Measurements from ENCODE around the gene CFHR4.
"Not testable (repeated sequence)": the region's sequence is repeated elsewhere in the genome, so short reads cannot be mapped to it uniquely, and the experiment has no call there.

The CFHR4 gene

DNA sequence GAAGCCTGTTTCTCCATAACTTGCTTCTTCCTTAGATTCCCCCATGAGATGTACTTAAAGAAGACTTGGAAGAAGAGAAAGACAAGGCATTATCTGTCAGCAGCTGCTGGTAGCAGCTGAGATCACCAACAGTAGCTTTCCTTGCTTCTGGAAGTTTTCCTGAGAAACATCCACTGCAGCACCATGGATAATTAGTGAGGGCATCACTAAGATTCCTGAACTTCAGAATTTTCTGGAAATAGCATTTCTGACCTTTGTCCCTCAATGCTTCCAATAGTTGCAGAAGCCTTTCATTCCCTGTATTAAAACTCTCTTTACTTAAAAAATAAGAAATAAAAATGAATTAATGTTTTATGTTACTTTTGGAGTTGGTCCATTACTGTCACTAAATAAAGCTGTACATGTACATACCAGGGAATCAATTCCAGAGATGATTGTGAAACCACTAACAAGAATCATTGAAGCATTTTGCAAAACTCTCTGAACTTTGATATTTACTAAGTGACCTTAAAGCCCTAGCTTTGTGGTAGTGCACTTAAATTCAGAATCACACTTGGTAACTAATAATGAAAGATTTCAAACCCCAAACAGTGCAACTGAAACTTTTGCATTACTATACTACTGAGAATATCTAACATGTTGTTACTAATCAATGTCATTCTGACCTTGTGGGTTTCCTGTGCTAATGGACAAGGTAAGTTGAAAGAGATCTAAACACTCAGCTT lies at the start of gene CFHR4:
CFHR4 (plus strand) TSS at position 538 of the 725 bp plus-strand sequence; CDS start at position 637, 99 bp downstream.
- DNase-seq (ENCODE audit: low read depth): no peak

DNA sequence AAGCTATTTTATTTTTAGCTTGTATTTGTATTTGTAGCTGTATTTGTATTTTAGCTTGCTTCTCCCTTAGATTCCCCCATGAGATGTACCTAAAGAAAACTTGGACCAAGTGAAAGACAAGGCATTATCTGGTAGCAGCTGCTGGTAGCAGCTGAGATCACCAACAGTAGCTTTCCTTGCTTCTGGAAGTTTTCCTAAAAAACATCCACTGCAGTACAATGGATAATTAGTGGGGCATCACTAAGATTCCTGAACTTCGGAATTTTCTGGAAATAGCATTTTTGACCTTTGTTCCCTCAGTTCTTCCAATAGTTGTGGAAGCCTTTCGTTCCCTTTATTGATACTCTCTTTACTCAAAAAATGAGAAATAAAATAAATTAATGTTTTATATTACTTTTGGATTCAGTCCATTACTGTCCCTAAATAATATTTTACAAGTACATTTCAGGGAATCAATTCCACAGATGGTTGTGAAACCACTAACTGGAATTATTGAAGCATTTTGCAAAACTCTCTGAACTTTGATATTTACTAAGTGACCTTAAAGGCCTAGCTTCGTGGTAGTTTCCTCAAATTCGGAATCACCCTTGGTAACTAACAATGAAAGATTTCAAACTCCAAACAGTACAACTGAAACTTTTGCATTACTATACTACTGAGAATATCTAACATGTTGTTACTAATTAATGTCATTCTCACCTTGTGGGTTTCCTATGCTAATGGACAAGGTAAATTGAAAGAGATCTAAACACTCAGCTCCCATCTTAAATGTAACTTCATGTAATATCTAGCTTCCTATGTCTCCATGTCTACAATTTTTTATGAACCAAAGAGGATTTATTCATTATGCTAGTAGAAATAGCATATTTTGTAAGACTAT lies 38.0 kb upstream of the CFHR4 start:
- not testable (repeated sequence) for DNase-seq (ENCODE audit: low read depth)

DNA sequence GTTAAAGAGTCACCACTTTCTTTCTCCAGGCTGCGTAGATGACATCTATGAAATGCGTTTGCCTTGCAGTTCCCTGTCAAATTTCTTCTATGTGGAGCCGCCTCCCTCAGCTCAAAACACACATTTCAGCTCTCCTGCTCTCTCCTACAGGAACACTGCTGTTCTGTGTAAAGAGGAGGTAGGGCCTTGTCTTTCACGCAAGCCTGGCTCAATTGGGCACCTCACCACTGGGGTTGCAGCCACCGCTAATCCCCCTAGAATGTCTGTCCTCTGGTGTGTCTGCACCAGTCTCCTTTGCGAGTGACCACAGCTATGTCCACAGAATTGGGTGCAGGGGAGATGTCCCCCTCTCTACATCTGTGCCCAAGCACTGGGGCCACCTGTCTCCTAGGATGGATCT lies 31.8 kb upstream of the CFHR4 start:
- no peak for DNase-seq (ENCODE audit: low read depth)

DNA sequence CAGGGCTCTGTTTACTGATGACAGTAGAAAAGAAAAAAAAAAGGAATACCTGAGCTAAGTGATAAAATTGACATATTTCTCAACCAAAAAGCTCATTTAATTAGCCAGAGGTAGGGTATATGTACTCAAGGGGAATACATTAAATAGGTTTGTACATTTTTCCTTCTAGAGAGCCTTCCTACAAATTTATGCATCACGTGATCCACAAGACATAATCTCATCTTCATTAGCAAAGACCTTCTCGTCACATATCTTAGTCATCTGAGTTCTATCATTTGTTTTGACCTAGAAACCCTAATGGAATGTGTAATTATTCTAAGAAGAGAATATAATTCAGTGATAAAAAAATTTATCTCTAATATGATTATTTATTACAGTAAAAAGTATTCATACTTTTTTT lies 30.7 kb upstream of the CFHR4 start:
- DNase-seq (ENCODE audit: low read depth): no peak

DNA sequence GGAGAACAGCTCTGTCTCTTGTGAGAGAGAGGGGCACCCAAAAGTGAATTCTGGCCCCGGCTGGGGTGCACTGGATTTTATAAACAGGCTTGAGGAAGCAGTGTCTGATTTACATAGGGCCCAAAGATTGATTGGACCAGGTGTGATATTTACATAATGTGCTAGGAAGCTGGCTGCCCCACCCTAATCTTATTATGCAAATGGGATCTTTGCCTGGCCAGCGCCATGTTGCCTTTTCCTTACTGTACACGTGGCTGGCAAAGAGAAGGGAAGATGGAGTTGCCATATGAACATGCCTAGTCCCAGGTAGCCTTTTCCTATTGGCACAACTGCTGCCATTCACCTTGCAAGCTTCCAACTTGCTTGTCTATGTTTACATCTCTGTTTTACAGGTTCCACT lies 29.0 kb upstream of the CFHR4 start:
- no peak for DNase-seq (ENCODE audit: low read depth)

DNA sequence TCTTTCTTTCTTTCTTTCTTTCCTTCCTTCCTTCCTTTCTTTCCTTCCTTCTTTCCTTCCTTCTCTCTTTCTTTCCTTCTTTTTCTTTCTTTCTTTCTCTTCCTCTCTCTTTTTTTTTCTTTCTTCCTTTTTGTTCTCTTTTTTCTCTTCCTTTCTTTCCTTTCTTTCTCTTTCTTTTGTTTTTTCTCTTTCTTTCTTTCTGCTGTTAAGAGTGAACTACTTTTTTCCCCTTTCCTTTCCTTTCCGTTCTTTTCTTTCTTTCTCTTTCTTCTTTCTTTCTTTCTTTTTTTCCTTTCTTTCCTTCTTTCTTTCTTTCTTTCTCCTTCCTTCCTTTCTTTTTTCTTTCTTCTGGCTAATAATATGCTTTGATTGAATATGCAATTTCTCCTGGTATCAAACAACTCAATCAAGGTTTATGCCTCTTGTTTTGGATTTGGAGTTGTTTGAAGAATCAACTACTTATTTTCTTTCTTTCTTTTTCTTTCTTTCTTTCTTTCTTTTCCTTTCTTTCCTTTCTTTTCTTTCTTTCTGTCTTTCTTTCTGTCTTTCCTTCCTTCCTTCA lies 27.4 kb upstream of the CFHR4 start:
- DNase-seq (ENCODE audit: low read depth): no peak

DNA sequence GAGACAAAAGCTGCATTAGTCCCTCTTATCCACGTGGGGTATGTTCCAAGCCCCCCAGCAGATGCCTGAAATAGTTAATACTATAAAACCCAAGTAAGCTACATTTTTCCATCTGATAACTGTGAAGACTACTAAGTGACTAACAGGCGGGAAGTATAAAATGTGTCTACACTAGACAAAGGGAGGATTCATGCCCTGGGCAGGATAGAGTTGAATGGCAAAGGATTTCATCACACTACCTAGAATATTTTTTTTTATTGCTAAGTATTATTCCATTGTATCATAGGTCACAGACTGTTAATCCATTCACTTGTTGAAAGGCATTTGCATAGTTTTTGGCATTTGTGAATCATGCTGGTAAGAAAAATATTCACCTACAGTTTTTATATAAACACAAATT lies 26.4 kb upstream of the CFHR4 start:
- DNase-seq (ENCODE audit: low read depth): no peak

DNA sequence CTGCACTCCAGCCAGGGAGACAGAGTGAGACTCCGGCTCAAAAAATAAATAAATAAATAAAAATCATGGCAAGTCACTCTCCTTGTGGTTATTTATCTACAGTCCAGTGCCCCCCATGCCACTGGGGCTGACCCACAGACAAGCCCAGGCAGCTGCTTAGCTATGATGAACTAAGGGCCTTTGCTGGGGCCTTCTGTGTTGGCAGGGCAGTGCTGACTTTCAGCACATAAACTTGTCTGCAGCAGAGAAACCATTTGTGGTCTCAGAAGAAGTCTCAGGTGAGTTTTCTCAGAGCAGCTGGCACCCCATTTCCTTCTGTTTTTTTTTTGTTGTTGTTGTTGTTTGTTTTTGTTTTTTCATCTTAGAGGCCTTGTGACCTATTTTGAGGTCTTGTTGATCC lies 20.9 kb upstream of the CFHR4 start:
- DNase-seq (ENCODE audit: low read depth): no peak

DNA sequence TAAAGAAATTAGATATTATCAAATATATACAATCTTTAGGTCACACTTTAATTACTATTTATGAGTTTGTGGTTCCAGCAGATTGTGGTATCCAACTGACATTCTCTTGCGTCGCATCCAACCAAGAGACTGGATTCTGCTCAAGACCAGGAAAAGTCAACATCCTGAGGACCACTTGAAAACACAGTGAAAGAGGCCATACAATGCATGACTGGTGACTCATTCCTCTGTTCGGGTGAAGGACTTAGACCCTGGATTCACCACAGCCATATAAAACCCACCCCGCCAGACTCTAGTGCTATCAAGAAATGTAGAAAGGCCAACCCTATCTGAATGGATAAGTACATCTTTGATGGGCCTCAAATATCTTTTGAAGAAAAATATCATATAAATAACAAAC lies 14.5 kb upstream of the CFHR4 start:
- no peak for DNase-seq (ENCODE audit: low read depth)

DNA sequence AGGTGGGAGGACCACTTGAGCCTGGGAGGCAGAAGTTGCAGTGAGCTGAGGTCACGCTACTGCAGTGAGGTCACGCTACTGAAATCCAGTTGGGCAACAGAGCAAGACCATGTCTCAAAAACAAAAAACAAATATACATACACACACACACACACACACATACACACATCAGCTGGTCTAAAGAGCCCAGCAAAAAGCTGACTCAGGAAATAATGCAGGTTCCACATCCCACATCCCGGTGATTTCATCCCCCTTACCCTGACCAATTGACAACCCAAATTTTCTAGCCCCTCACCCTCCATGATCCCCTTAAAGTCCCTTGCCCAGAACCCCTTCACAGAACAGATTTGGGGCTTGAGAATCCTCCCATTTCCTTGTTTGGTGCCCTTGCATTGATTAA lies 11.9 kb upstream of the CFHR4 start:
- no peak for DNase-seq (ENCODE audit: low read depth)

DNA sequence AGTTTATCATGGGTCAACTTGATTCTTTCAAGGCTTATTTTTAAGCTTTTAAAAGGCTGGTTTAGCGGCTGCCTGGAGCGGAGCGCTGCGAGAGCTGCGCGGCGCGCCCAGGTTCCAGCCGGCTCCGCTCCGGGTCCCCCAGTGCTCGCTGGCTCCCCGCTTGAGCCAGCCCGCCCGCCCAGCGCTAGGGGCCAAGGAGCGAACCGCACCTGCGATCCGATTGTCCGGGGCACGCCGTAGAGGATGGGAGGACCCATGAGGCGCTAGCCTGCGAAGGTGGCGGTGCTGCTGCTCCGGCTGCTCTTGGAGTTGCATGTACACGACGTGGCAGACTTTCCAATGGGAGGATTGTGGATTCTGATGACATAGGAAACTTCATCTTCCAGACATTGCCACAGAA lies 9.9 kb upstream of the CFHR4 start:
- no peak for DNase-seq (ENCODE audit: low read depth)

DNA sequence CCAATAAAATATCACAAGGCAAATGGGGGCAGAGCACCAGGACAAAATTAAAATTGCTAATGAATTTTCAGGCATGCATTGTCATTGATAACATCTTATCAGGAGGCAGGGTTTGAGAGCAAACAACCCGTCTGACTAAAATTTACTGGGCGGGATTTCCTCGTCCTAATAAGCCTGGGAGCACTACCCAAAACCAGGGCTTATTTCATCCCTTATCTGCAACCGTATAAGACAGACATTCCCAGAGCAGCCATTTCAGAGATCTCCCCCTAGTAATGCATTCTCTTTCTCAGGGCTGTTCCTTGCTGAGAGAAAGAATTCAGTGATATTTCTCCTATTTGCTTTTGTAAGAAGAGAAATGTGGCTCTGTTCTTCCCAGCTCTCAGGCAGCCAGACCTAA lies 1.3 kb upstream of the CFHR4 start:
- DNase-seq (ENCODE audit: low read depth): not testable (repeated sequence)

DNA sequence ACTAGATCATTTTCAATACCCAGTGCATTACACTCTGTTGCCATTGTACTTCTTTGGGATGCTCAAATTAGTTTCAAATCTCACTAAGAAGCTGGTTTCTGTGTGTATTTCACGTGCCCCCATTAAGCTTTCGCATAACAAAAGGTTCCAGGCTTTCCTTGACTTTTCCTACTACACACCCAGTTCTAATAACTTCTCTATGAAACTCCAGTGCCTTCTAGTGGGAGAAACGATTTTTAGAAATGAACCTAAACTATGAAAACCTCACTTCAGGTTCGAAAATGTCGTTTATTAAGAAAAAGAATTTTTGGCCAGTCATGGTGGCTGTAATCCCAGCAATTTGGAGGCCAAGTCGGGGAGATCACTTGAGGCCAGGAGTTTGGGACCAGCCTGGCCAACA lies 2.8 kb downstream of the CFHR4 start:
- no peak for DNase-seq (ENCODE audit: low read depth)

DNA sequence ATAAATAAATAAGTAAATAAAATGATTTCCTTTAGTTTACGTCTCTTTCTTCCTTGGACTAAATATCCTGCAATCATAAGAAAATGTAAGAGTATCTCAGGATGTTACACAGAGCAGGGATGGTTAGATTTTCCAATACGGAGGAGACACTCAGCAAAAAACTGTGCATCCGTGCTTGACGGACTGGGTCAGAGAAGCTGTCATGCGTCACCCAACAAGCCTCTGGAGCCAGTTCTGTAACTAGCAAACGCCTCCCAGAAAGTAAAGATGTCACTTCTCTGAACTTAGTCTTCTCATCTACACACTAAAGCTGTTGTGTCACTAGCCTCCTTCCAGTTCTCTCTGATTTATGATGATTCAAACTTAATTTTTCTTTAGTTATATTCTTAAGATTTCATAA lies 3.4 kb downstream of the CFHR4 start:
- DNase-seq (ENCODE audit: low read depth): no peak

DNA sequence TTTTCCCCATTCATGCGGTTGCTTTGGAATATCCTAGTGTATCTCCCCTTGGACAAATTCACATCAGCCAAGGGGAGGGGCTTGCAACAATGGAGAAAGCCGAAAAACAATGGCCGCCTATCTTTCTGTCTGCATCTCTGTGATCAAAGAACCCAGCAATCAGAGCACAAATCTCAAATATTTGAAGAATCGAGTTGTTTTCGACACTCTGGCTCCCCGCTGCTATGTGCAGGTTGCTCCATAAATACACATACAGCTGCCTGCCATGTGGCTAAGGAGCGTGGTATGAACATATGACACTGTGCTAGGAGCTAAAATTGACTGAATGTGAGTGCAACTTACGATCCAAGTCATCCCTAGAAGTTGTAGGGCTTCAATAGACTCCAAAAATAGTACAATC lies 8.5 kb downstream of the CFHR4 start:
- no peak for DNase-seq (ENCODE audit: low read depth)

DNA sequence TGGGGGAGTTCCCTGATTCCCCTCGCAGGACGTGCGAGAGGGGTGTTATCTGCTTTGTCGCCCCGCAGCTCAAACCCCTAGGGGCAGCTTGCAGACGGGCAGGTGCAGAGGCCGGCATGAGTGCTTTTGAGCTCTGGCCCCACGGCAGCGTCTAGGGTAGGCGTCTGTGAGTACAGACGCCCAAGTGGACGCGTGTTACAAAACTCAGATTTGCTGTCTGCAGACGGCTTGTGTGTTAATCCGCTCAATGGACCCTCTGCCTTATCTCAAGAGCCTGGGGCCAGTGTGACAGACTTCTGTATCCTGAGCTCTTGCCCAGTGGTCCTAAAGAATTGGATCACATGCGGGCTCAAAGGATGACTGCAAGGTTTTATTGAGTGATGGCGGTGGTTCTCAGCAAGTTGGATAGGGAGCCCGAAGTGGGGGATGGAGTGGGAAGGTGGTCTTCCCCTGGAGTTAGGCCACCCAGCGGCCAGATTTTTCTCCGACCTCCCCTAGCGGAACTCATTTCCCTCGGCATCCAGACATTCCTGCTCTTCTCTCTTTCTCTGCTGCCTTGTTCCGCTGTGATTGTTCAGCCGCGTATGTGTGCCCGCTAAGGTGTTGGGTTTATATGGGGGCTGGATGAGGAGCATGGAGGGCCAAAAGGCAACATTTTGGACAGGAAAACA lies 9.4 kb downstream of the CFHR4 start:
- DNase-seq (ENCODE audit: low read depth): no peak

DNA sequence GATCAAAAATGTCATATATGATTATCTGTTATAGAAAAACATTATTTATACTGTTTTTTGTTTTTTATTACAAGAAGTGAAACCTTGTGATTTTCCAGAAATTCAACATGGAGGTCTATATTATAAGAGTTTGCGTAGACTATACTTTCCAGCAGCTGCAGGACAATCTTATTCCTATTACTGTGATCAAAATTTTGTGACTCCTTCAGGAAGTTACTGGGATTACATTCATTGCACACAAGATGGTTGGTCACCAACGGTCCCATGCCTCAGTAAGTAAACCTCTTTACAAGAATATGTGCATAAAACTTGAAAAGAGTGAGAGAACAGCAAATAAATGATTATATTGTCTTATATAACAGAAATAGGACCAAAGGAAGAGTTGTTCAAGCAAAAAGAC lies 14.5 kb downstream of the CFHR4 start:
- DNase-seq (ENCODE audit: low read depth): no peak

DNA sequence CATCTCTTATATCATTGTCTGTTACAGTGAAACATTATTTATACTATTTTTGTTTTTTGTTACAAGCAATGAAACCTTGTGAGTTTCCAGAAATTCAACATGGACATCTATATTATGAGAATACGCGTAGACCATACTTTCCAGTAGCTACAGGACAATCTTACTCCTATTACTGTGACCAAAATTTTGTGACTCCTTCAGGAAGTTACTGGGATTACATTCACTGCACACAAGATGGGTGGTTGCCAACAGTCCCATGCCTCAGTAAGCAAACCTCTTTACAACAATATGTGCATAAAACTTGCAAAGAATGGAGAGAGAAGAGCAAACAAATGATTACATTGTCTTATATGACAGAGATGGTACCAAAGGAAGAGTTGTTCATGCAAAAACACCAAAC lies 22.4 kb downstream of the CFHR4 start:
- DNase-seq (ENCODE audit: low read depth): no peak

DNA sequence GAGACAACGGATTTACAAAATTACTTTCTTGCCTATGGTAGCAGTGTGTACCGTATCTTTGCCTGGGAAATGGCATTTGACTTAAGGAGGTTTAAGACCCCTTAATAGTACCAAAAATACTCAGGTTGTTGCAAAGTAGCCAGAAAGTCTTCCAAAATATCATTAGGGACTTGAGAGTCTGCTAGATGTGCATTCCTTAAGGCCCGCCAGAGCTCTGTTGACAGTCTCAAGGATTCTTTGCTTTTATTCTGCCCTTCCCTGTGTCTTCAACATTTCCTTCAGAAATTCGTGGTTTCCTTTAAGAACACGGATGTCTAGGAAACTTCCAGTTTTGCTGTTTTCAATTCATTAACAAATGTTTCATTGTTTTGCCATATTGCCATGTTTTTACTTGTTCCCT lies 24.4 kb downstream of the CFHR4 start:
- not testable (repeated sequence) for DNase-seq (ENCODE audit: low read depth)

DNA sequence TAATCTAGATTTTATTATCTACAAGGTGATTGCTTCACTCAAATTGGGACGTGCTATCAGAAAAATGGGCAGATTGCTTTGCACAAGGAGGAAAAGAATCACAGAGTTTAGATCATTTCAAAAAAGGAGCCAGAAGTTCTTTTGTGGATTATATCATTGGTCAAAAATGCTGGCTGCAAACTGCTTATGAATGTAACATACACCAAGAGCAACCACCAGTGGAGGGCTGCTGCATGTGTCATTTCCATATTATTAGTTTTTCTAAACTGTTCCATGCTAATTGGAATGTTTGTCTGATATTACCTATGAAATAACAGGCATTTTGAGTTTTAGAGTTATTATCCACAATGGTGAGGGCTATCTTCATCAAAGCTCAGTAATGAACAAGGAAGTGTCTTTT lies 39.0 kb downstream of the CFHR4 start:
- DNase-seq (ENCODE audit: low read depth): peak; percentile 5

DNA sequence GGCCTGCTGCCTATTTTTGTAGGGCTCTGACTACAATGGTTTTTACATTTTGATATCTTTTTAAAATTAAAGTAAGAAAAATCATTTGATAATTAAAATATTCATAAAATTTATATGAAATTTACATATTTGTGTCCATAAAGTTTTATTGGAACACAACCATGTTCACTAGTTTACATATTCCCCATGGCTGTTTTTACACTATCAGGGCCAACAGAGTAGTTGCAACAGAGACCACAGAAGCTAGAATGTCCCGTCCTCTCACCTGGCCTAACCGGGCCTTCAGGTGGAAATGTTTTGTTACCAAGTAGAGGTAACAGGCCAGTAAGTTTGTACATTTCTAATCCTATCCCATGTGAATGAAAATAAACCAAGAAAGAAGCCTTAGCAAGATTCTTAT lies 45.0 kb downstream of the CFHR4 start:
- DNase-seq (ENCODE audit: low read depth): not testable (repeated sequence)

DNA sequence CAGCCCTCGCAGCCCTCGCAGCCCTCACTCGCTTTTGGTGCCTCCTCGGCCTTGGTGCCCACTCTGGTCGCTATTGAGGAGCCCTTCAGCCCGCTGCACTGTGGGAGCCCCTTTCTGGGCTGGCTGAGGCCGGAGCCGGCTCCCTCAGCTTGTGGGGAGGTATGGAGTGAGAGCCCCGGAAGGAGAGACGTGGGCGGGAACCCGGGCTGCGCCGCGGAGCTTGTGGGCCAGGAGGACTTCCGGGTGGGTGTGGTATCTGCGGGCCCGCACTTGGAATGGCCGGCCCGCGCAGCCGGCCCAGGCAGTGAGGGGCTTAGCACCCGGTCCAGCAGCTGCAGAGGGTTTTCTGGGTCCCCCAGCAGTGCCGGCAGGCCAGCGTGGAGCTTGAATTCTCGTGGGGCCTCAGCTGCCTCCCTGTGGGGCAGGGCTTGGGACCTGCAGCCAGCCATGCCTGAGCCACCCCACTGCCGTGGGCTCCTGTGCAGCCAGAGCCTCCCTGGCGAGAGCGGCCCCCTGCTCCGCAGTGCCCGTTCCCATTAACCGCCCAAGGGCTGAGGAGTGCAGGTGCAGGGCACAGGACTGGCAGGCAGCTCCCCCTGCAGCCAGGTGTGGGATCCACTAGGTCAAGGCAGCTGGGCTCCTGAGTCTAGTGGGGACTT lies 45.8 kb downstream of the CFHR4 start:
- DNase-seq (ENCODE audit: low read depth): no peak
